ENCODE measurements around the gene PLEKHG4.

DNA sequence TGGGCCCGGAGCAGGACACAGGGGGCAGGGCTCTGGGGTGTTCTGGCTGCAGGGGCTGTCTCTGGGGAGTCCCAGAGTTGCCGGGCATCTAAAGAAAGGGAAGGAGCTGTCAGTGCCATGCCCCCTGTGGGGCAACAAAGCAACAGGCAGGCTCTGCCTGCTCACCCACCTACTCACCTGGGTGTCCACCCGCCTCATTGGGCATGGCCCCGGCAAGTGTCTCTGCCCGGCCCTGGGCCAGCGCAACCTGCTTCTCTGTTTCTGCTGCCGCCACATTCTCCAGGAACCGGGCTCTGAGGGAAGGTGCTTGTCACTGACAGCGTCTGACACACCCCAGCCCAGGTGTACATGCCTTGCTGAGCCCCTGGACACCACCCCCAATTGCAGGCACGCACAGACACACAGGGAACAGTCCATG lies 45.1 kb upstream of the PLEKHG4 start:
- no peak for TF ChIP-seq YY1 (IDR thresholded peaks at IDR 0.05; ENCODE audit: extremely low read depth, insufficient replicate concordance, low read depth, low read length)
- TF ChIP-seq, protein P1, sequence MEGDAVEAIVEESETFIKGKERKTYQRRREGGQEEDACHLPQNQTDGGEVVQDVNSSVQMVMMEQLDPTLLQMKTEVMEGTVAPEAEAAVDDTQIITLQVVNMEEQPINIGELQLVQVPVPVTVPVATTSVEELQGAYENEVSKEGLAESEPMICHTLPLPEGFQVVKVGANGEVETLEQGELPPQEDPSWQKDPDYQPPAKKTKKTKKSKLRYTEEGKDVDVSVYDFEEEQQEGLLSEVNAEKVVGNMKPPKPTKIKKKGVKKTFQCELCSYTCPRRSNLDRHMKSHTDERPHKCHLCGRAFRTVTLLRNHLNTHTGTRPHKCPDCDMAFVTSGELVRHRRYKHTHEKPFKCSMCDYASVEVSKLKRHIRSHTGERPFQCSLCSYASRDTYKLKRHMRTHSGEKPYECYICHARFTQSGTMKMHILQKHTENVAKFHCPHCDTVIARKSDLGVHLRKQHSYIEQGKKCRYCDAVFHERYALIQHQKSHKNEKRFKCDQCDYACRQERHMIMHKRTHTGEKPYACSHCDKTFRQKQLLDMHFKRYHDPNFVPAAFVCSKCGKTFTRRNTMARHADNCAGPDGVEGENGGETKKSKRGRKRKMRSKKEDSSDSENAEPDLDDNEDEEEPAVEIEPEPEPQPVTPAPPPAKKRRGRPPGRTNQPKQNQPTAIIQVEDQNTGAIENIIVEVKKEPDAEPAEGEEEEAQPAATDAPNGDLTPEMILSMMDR (IDR thresholded peaks at IDR 0.05 in 2 of 3, conservative IDR thresholded peaks at IDR 0.05 in 1 of 3; ENCODE audit: borderline replicate concordance in 1 of 3, insufficient read depth in 1 of 3, low read depth in 2 of 3, low read length in 2 of 3): no peak
- TF ChIP-seq FOSL1 (IDR thresholded peaks at IDR 0.05; ENCODE audit: low read depth): no peak
- no peak for TF ChIP-seq EZH2phosphoT487 (IDR thresholded peaks at IDR 0.05; ENCODE audit: borderline replicate concordance)
- TF ChIP-seq TCF7L2 (IDR thresholded peaks at IDR 0.05; ENCODE audit: borderline replicate concordance, extremely low read depth, insufficient read depth, insufficient read length): no peak
- TF ChIP-seq, protein P2, sequence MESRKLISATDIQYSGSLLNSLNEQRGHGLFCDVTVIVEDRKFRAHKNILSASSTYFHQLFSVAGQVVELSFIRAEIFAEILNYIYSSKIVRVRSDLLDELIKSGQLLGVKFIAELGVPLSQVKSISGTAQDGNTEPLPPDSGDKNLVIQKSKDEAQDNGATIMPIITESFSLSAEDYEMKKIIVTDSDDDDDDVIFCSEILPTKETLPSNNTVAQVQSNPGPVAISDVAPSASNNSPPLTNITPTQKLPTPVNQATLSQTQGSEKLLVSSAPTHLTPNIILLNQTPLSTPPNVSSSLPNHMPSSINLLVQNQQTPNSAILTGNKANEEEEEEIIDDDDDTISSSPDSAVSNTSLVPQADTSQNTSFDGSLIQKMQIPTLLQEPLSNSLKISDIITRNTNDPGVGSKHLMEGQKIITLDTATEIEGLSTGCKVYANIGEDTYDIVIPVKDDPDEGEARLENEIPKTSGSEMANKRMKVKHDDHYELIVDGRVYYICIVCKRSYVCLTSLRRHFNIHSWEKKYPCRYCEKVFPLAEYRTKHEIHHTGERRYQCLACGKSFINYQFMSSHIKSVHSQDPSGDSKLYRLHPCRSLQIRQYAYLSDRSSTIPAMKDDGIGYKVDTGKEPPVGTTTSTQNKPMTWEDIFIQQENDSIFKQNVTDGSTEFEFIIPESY (IDR thresholded peaks at IDR 0.05; ENCODE audit: extremely low read depth, insufficient replicate concordance, low read length): no peak

All from HCT116 (cell line).